Measurements from ENCODE around the gene ITPR3. TPM values are rescaled to one million over a fixed set of nuclear protein-coding genes. Genes with fewer than 3 reads are reported as not detected.

ITPR3 gene
- total RNA-seq, 2 donors from 2014 or later: 27.6 to 77.6 TPM

- H3K27me3 Mint-ChIP-seq: no peaks in the 10 kb centered on the region
- H3K9me3 Mint-ChIP-seq: no peaks in the 10 kb centered on the region
- H3K36me3 Mint-ChIP-seq: no peaks in the 10 kb centered on the region
- peak overlapping the region; percentile 67 to 80 for H3K27ac Mint-ChIP-seq
- H3K4me3 Mint-ChIP-seq: no peak overlapping the region
- ATAC-seq: no peak
- no peak for DNase-seq (ENCODE audit: low spot score)
- H3K4me1 Mint-ChIP-seq (ENCODE audit: low read depth in 2 of 2): peaks cover 29 to 35% of the 10 kb centered on the region in 2 donors
These were observed 75.7 kb downstream of the ITPR3 start for GRCh38 chr6:33696548-33697518.

- Mint-ChIP-seq H3K27ac (peak overlapping the region in 1 of 2 donors; percentile 80), H3K36me3 (no peaks in the 10 kb centered on the region), H3K27me3 (no peaks in the 10 kb centered on the region), H3K9me3 (no peaks in the 10 kb centered on the region), H3K4me1 (ENCODE audit: low read depth in 2 of 2) (peaks cover 19 to 32% of the 10 kb centered on the region in 2 donors), H3K4me3 (no peak overlapping the region)
- ATAC-seq (no peak), DNase-seq (ENCODE audit: low spot score) (no peak)
These were observed 76.7 kb downstream of the ITPR3 start for GRCh38 chr6:33697845-33698244.

- DNase-seq (ENCODE audit: low spot score) (no peak), ATAC-seq (no peak)
- Mint-ChIP-seq H3K4me3 (no peak overlapping the region), H3K27me3 (no peaks in the 10 kb centered on the region), H3K36me3 (no peaks in the 10 kb centered on the region), H3K27ac (no peak overlapping the region), H3K9me3 (no peaks in the 10 kb centered on the region), H3K4me1 (ENCODE audit: low read depth in 2 of 2) (peaks cover 13 to 27% of the 10 kb centered on the region in 2 donors)
These were observed 77.4 kb downstream of the ITPR3 start for GRCh38 chr6:33698494-33698893.

GRCh38 chr6:33699131-33699530, 78.0 kb downstream of the ITPR3 start:
- no peak overlapping the region for H3K27ac Mint-ChIP-seq

GRCh38 chr6:33699739-33700138, 78.6 kb downstream of the ITPR3 start:
- peak overlapping the region in 1 of 2 donors; percentile 53 for H3K27ac Mint-ChIP-seq
- H3K9me3 Mint-ChIP-seq: no peaks in the 10 kb centered on the region
- H3K4me3 Mint-ChIP-seq: no peak overlapping the region
- ATAC-seq (no peak), DNase-seq (ENCODE audit: low spot score) (no peak)
- H3K27me3 Mint-ChIP-seq: no peaks in the 10 kb centered on the region
- H3K36me3 Mint-ChIP-seq: no peaks in the 10 kb centered on the region
- H3K4me1 Mint-ChIP-seq (ENCODE audit: low read depth in 2 of 2): peaks cover 6 to 18% of the 10 kb centered on the region in 2 donors

More at GRCh38 chr6:33699131-33699530, 78.0 kb downstream of the ITPR3 start:
- no peaks in the 10 kb centered on the region for H3K36me3 Mint-ChIP-seq
- H3K4me1 Mint-ChIP-seq (ENCODE audit: low read depth in 2 of 2): peaks cover 10 to 24% of the 10 kb centered on the region in 2 donors
- no peak overlapping the region for H3K4me3 Mint-ChIP-seq
- no peaks in the 10 kb centered on the region for H3K27me3 Mint-ChIP-seq
- no peaks in the 10 kb centered on the region for H3K9me3 Mint-ChIP-seq
- DNase-seq (ENCODE audit: low spot score) (no peak), ATAC-seq (no peak)

GRCh38 chr6:33700391-33701050, 79.4 kb downstream of the ITPR3 start:
- Mint-ChIP-seq H3K4me1 (ENCODE audit: low read depth in 2 of 2) (peaks cover 6 to 17% of the 10 kb centered on the region in 2 donors), H3K9me3 (no peaks in the 10 kb centered on the region), H3K4me3 (no peak overlapping the region), H3K36me3 (no peaks in the 10 kb centered on the region), H3K27me3 (no peaks in the 10 kb centered on the region), H3K27ac (peak overlapping the region in 1 of 2 donors; percentile 53)
- ATAC-seq (peak; percentile 80 to 81), DNase-seq (ENCODE audit: low spot score) (no peak)

GRCh38 chr6:33702345-33702977, 81.3 kb downstream of the ITPR3 start:
- Mint-ChIP-seq H3K27me3 (no peaks in the 10 kb centered on the region), H3K36me3 (no peaks in the 10 kb centered on the region), H3K4me1 (ENCODE audit: low read depth in 2 of 2) (peaks cover 6 to 13% of the 10 kb centered on the region in 2 donors), H3K27ac (no peak overlapping the region), H3K9me3 (no peaks in the 10 kb centered on the region), H3K4me3 (no peak overlapping the region)
- ATAC-seq (peak; percentile 49 to 68), DNase-seq (ENCODE audit: low spot score) (no peak)

GRCh38 chr6:33704215-33705066, 83.3 kb downstream of the ITPR3 start:
- no peak overlapping the region for H3K4me3 Mint-ChIP-seq
- H3K27ac Mint-ChIP-seq: peak overlapping the region in 1 of 2 donors; percentile 27
- DNase-seq (ENCODE audit: low spot score): no peak
- H3K27me3 Mint-ChIP-seq: no peaks in the 10 kb centered on the region
- H3K9me3 Mint-ChIP-seq: no peaks in the 10 kb centered on the region
- peaks cover 6% of the 10 kb centered on the region for H3K36me3 Mint-ChIP-seq
- peaks cover 17 to 22% of the 10 kb centered on the region in 2 donors for H3K4me1 Mint-ChIP-seq (ENCODE audit: low read depth in 2 of 2)
- ATAC-seq: no peak

- no peak overlapping the region for H3K4me3 Mint-ChIP-seq
- DNase-seq (ENCODE audit: low spot score): no peak
- H3K36me3 Mint-ChIP-seq: peaks cover 13% of the 10 kb centered on the region
- H3K27ac Mint-ChIP-seq: peak overlapping the region in 1 of 2 donors; percentile 27
- H3K27me3 Mint-ChIP-seq: no peaks in the 10 kb centered on the region
- peaks cover 21 to 26% of the 10 kb centered on the region in 2 donors for H3K4me1 Mint-ChIP-seq (ENCODE audit: low read depth in 2 of 2)
- H3K9me3 Mint-ChIP-seq: no peaks in the 10 kb centered on the region
- ATAC-seq: no peak
These were observed 84.3 kb downstream of the ITPR3 start for GRCh38 chr6:33705268-33705885.

GRCh38 chr6:33705955-33706725, 85.0 kb downstream of the ITPR3 start:
- Mint-ChIP-seq H3K4me1 (ENCODE audit: low read depth in 2 of 2) (peaks cover 25 to 31% of the 10 kb centered on the region in 2 donors), H3K36me3 (peaks cover 16% of the 10 kb centered on the region), H3K9me3 (no peaks in the 10 kb centered on the region), H3K27me3 (no peaks in the 10 kb centered on the region), H3K4me3 (no peak overlapping the region), H3K27ac (no peak overlapping the region)
- DNase-seq (ENCODE audit: low spot score) (no peak), ATAC-seq (no peak)

GRCh38 chr6:33707771-33708170, 86.6 kb downstream of the ITPR3 start:
- H3K9me3 Mint-ChIP-seq: no peaks in the 10 kb centered on the region
- no peaks in the 10 kb centered on the region for H3K27me3 Mint-ChIP-seq
- peaks cover 16% of the 10 kb centered on the region for H3K36me3 Mint-ChIP-seq
- no peak overlapping the region for H3K27ac Mint-ChIP-seq
- H3K4me1 Mint-ChIP-seq (ENCODE audit: low read depth in 2 of 2): peaks cover 22 to 40% of the 10 kb centered on the region in 2 donors
- no peak overlapping the region for H3K4me3 Mint-ChIP-seq
- DNase-seq (ENCODE audit: low spot score): no peak
- ATAC-seq: no peak

GRCh38 chr6:33708516-33709204, 87.5 kb downstream of the ITPR3 start:
- Mint-ChIP-seq H3K27me3 (no peaks in the 10 kb centered on the region), H3K36me3 (peaks cover 16% of the 10 kb centered on the region), H3K4me3 (no peak overlapping the region), H3K9me3 (no peaks in the 10 kb centered on the region), H3K27ac (no peak overlapping the region), H3K4me1 (ENCODE audit: low read depth in 2 of 2) (peaks cover 22 to 40% of the 10 kb centered on the region in 2 donors)
- DNase-seq (ENCODE audit: low spot score) (no peak), ATAC-seq (no peak)
